Panc1 (cell line): ENCODE results near the gene FNBP1L. TPM values are rescaled to one million over a fixed set of nuclear protein-coding genes. Genes with fewer than 3 reads are reported as not detected.

Experiments
- ATAC-seq: fragments of 200-7000 bp; cut with Tn5 transposase; 2 replicates; pipeline ENCODE4 v1.9.1; 2020; ENCODE audit warnings: mild to moderate bottlenecking, moderate library complexity
- BruUV-seq: library from RNA; stranded (reverse); fragments of 400-500 nt; replicated peaks from 2 replicates; lab custom pipeline; 2021; lab: Mats Ljungman, UMichigan
- CTCF ChIA-PET: fragments of 300-600 bp; sonication (Branson Sonifier 250); formaldehyde crosslinking; loops from one replicate; lab custom pipeline; 2022; ENCODE audit warnings: antibody characterized with exemption; lab: Charles Lee
- POLR2A ChIA-PET: fragments of 300-600 bp; sonication (Branson Sonifier 250); formaldehyde crosslinking; loops from one replicate; lab custom pipeline; 2022; ENCODE audit warnings: antibody characterized with exemption; lab: Charles Lee
- DNase-seq: peaks from one replicate; pipeline ENCODE4 v3.0.0-alpha.2; 2010; ENCODE audit warnings: low read depth, low spot score
- H3K27ac ChIP-seq: 2 replicates; pipeline ENCODE4 v1.5.1; 2011; ENCODE audit warnings: mild to moderate bottlenecking, low read length, inconsistent platforms
- H3K27me3 ChIP-seq: fragments of 200-500 bp; sonication (Bioruptor generic); 2 replicates; pipeline ENCODE4 v1.6.0; 2014; ENCODE audit warnings: low read length, inconsistent platforms; ENCODE audit not compliant: control insufficient read depth, insufficient read depth
- H3K36me3 ChIP-seq: fragments of 200-500 bp; sonication (Bioruptor generic); 2 replicates; pipeline ENCODE4 v1.5.1; 2014; ENCODE audit warnings: inconsistent platforms, mild to moderate bottlenecking, low read length, moderate library complexity; ENCODE audit not compliant: control insufficient read depth, insufficient read depth
- H3K4me1 ChIP-seq: 2 replicates; pipeline ENCODE4 v1.5.1; 2011; ENCODE audit warnings: inconsistent platforms, mild to moderate bottlenecking, low read length, moderate library complexity; ENCODE audit not compliant: control insufficient read depth, insufficient read depth
- H3K4me3 ChIP-seq, 2 experiments: 2 replicates each; pipeline ENCODE4 v1.5.1; 2011 to 2012; ENCODE audit warnings: low read depth in 2 of 2, low read length in 2 of 2, mild to moderate bottlenecking in 2 of 2, inconsistent platforms in 1 of 2, moderate library complexity in 1 of 2
- H3K9me3 ChIP-seq: fragments of 200-500 bp; sonication (Bioruptor generic); 2 replicates; pipeline ENCODE4 v1.5.1; 2014; ENCODE audit warnings: low read depth, mild to moderate bottlenecking, inconsistent platforms, low read length, moderate library complexity; ENCODE audit not compliant: control insufficient read depth, insufficient read depth
- CTCF ChIP-seq: fragments of 450-650 bp; IDR thresholded peaks from 2 replicates; pipeline ENCODE4 v1.5.1; 2017; ENCODE audit warnings: mild to moderate bottlenecking
- POLR2AphosphoS5 ChIP-seq: IDR thresholded peaks from 2 replicates; pipeline ENCODE4 v1.6.1; 2012; ENCODE audit warnings: mild to moderate bottlenecking, low read depth, low read length, moderate library complexity
- REST ChIP-seq, 2 experiments: IDR thresholded peaks; 2 replicates each; pipeline ENCODE4 v1.6.1; 2011 to 2012; ENCODE audit warnings: low read depth in 2 of 2, control low read depth in 1 of 2, low read length in 1 of 2, mild to moderate bottlenecking in 1 of 2, moderate library complexity in 1 of 2; ENCODE audit not compliant: insufficient read depth in 1 of 2
- SIN3A ChIP-seq: IDR thresholded peaks from 2 replicates; pipeline ENCODE4 v1.6.1; 2012; ENCODE audit warnings: low read depth, mild to moderate bottlenecking, low read length, moderate library complexity, borderline replicate concordance; ENCODE audit not compliant: insufficient read depth
- TCF7L2 ChIP-seq: IDR thresholded peaks from 2 replicates; pipeline ENCODE4 v1.6.1; 2011; ENCODE audit warnings: mild to moderate bottlenecking, low read depth, low read length, inconsistent platforms
- in situ Hi-C: cut with HindIII; loops from 2 replicates; pipeline ENCODE4 v1.10.0; 2016; ENCODE audit warnings: low sequenced_read_pairs, low pct_unique_long_range_greater_than_20kb
- intact Hi-C: fragments of 100-400 bp; cut with micrococcal nuclease; formaldehyde crosslinking; loops from one replicate; pipeline ENCODE4 v1.10.0; 2022; ENCODE audit not compliant: unreplicated experiment
- total RNA-seq: library from RNA; stranded (reverse); gene quantifications from one replicate; pipeline ENCODE4 v1.2.1, GENCODE V29; 2021; ENCODE audit not compliant: unreplicated experiment

Gene FNBP1L
- total RNA-seq, 1 experiment from 2014 or later, result 25.1 TPM

DNA sequence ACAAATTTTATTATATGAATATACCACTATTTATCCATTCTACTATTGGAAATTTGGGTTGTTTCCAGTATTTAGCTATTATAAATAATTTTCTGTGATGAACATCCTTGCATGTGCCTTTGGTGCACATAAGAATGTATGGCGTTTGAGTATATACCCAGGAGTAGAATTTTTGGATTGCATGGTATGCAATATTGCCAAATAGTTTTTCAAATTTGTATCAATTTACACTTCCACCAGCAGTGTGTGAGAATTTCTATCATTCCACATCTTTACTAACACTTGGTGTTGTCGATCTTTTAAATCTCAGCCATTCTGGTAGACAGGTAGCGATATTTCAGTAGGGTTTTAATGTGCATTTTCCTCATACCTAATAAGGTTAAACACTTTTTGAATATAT is 9.2 kb upstream of the FNBP1L start:
- no TSS peak for BruUV-seq
- Histone ChIP-seq H3K27ac (no peak overlapping the region), H3K27me3 (no peaks in the 10 kb centered on the region), H3K36me3 (no peaks in the 10 kb centered on the region), H3K4me3 (no peak overlapping the region), H3K9me3 (no peaks in the 10 kb centered on the region), H3K4me1 (no peaks in the 10 kb centered on the region; the same call in none of the 2 replicates)
- in situ Hi-C loops, result no loop called here
- no peak for ATAC-seq
- ChIA-PET CTCF (no interaction called here), POLR2A (no interaction called here)
- intact Hi-C loops, result loop anchor here (10.0 kb wide), 1 partner anchor 176 kb away; no protein-coding TSS in a partner anchor
- DNase-seq, result no peak
- TF ChIP-seq REST (IDR thresholded peaks at IDR 0.05; ENCODE audit: insufficient read depth in 1 of 2, low read depth in 2 of 2, low read length in 1 of 2) (no peak), POLR2AphosphoS5 (no peak), CTCF (no peak), SIN3A (no peak), TCF7L2 (no peak)

- Histone ChIP-seq H3K9me3 (no peaks in the 10 kb centered on the region), H3K27ac (no peak overlapping the region), H3K4me1 (no peaks in the 10 kb centered on the region; the same call in none of the 2 replicates), H3K4me3 (no peak overlapping the region), H3K36me3 (no peaks in the 10 kb centered on the region), H3K27me3 (no peaks in the 10 kb centered on the region)
- DNase-seq (no peak), ATAC-seq (0 out of 2 replicates have a peak, but pooled peaks have one; percentile 17)
- CTCF ChIA-PET, result interaction anchor here (0.6 kb wide), 1 partner anchor 59 kb away, joined by 15 read pairs; no protein-coding TSS in a partner anchor
- intact Hi-C loops, result loop anchor here (5.0 to 10.0 kb wide), 2 partner anchors 105 to 407 kb away; no protein-coding TSS in a partner anchor
- POLR2A ChIA-PET, result no interaction called here
- in situ Hi-C loops, result no loop called here
- BruUV-seq, result no TSS peak
- TF ChIP-seq POLR2AphosphoS5, result no peak
- no peak for TF ChIP-seq SIN3A
- no peak for TF ChIP-seq CTCF
- TF ChIP-seq REST (IDR thresholded peaks at IDR 0.05; ENCODE audit: insufficient read depth in 1 of 2, low read depth in 2 of 2, low read length in 1 of 2), result no peak
- TF ChIP-seq TCF7L2, result no peak
Observed at GRCh38 chr1:93440272-93440671, 7.6 kb upstream of the FNBP1L start.
